Anterior cingulate cortex (tissue), 58 donors: ENCODE data around the gene RFPL4A.

ENCODE experiments used
- DNase-seq, 58 donors: peaks; one replicate each; lab custom pipeline; 2025; lab: John Stamatoyannopoulos, UW

RFPL4A gene

DNA sequence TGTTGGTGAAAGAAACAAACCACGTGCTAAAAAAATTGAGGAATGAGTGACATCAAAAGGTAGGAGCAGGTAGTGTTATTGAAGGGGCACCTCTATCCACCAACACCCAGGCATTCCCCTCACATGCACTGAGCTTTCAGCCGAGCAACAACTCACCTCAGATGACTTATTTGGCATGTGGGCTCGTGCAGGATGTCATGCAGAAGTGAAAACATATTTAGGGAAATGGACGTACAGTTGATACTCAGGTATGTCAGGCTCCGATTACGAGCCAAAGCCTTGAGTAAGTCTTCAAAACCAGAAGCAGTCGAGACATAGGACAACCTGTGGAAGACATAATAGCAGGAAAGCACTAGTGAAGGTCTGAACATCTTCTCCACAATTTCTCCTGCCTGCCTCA, 42.5 kb downstream of the RFPL4A start:
- DNase-seq: no peak

DNA sequence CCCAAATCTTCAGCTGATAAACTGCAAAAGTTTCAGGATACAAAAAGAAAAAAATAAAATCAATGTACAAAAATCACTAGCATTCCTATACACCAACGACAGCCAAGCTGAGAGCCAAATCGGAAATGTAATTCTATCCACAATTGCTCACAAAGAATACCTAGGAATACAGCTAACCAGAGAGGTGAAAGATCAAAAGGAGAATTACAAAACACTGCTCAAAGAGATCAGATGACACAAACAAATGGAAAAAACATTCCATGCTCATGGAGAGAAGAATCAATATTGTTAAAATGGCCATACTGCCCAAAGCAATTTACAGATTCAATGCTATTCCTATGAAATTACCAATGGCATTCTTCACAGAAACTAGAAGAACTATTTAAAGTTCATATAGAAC, 43.4 kb downstream of the RFPL4A start:
- DNase-seq: no peak

DNA sequence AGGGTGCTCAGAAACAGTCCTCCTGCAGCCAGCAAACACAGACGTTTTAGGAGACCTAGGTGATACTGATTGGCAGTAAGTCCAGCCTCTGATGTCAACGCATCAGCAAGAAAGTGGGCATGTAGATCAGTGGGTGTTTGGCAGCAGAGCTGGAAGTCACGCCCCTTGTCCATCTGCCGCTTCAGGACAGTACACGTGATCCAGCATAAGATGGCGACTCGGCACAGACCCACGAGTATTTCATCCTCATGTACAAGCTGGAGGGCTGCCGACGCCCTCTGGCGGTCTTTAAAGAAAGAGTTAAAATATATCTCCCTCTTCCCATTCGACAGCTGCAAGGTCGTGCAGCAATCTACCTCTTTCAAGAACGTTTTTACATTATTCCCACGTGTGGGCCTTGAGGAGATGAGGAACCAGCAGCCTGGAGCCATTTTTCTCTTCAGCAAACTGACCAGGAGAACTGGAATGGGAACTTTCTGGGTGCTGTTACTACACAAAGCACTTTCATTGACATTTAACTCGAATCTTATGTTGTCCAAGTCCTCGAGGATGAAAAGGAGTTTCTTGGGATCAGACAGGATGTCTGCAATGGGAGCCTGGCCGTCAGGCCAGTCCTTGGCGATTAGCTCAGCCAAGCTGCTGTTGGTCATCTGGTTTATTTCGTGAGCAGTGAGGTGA, 50.6 kb downstream of the RFPL4A start:
- DNase-seq: peak in 8 of 58 donors; percentile 0 to 33 (median 2)

DNA sequence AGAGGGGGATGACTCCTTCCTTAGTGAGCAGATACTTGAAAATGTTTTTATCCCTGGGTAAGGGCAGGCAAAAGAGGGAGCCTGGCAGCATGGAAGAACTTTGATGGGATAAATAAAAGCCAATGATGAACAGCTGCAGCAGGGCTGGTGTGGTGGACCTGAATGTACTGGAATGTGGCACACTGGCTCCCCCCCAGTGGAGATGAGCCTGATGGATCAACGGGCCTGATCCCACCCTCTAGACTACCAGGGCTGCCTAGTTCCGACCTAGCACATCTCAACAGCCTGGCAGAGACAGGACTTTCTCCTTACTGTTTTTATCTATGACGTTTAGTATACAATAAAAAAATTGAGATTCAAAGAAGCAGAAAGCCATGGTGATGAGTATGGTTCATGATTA, 52.4 kb downstream of the RFPL4A start:
- DNase-seq: no peak

DNA sequence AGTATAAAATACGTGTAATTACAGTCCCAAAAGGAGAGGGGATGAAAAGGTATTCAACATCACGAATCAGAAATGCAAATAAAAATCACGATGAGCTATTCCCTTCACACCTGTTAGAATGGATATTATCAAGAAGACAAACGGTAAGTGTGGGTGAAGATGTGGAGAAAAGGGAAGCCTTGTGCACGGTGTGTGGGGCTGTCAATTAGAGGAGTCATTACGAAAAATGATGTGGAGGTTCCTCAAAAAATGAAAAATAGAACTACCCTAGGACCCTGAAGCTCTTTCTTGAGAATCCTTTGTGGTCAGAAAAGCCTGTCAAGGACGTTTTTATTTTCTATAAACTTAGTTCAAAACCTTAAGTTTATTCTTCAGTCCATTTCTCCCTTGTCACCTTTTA, 53.6 kb downstream of the RFPL4A start:
- no peak for DNase-seq
